GM12892 (cell line): ENCODE measurements around the gene NUDT14.

Experiments
- POLR2A ChIP-seq: IDR thresholded peaks from 2 replicates; pipeline ENCODE4 v1.6.1; 2011; ENCODE audit warnings: low read depth, low read length, control low read depth
- POLR2AphosphoS5 ChIP-seq: IDR thresholded peaks from 2 replicates; pipeline ENCODE4 v1.6.1; 2011; ENCODE audit warnings: low read depth, low read length, control low read depth
- TAF1 ChIP-seq: IDR thresholded peaks from 2 replicates; pipeline ENCODE4 v1.6.1; 2011; ENCODE audit warnings: low read depth, mild to moderate bottlenecking, control low read depth, low read length, borderline replicate concordance

DNA sequence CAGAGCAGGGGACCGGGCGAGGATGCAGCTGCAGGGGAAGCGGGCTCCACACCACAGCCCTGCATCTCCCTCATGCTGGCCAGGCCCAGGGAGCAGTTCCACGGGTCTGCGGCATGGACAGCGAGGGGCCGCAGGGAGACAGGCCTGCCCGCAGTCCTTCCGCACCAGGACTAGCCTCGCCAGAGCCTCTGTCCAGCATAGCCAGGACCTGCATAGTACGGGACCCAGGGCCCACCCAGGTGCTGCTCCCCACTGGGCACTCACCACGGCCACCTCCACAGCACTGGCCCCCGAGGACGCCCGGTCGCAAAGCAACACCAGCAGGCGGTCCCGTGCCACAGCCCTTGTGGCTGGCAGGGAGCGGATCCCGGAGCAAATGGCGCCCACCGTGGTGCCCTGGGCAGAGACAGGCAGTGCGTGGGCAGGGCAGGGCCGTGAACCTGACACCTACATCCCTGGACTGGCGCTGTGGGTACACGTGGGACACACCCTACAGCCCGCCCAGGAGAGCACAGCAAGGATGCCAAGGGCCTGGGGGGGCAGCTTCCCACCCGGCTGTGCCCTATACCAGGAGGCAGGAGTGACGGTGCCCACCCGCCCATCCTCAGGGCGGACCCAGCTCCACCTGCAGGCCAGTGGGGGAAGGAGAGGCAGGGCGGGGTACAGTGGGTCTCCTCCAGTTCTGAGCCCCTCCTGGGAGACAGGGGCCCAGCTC, 36.3 kb downstream of the NUDT14 start:
- TF ChIP-seq POLR2A (no peak), TAF1 (no peak), POLR2AphosphoS5 (no peak)
